Stimulated activated CD4-positive, alpha-beta T cell treated with anti-CD3 and anti-CD28 coated beads, Interleukin-4, amount 100 ng/mL, for 48 hours (primary cell): ENCODE measurements around the gene RER1.

Experiments
- DNase-seq, 2 donors: peaks; one replicate each; pipeline ENCODE4 v3.0.0-alpha.2; 2020; ENCODE audit warnings: low read depth in 2 of 2

The RER1 gene

DNA sequence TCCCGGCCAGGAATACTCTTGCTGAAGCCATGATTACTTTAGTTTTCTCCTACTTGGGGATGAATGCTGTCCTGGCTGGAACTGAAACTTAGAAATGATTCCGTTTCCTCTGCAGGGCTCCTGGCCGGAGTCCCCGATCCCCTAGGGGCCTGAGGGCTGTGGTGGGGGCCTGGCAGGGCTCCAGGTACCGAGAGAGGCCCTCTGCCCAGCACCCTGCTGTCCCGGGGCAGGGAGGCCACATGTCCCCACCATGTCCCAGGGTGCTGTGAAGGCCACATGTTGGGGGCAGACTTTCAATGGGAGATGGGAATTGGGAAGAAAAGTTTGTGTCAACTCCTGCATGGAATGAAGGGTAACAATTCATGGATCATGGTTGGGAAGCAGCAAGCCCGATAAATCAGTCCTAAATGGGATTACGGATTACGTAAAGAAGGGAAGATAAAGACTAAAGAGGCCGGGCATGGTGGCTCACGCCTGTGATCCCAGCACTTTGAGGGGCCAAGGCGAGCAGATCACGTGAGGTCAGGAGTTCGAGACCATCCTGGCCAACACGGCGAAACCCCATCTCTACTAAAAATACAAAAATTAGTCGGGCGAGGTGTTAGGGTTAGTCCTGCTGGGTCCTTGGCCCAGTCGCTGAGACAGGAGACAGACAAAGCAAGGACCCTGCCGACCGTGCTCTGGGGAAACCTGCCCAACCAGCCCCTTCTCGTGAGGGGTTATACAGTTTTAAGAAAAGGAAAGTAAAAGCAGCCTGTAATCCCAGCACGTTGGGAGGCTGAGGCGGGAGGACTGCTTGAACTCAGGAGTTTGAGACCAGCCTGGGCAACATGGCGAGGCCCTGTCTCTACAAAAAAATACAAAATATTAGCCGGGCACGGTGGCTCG is 37.8 kb upstream of the RER1 start:
- DNase-seq, result no peak

DNA sequence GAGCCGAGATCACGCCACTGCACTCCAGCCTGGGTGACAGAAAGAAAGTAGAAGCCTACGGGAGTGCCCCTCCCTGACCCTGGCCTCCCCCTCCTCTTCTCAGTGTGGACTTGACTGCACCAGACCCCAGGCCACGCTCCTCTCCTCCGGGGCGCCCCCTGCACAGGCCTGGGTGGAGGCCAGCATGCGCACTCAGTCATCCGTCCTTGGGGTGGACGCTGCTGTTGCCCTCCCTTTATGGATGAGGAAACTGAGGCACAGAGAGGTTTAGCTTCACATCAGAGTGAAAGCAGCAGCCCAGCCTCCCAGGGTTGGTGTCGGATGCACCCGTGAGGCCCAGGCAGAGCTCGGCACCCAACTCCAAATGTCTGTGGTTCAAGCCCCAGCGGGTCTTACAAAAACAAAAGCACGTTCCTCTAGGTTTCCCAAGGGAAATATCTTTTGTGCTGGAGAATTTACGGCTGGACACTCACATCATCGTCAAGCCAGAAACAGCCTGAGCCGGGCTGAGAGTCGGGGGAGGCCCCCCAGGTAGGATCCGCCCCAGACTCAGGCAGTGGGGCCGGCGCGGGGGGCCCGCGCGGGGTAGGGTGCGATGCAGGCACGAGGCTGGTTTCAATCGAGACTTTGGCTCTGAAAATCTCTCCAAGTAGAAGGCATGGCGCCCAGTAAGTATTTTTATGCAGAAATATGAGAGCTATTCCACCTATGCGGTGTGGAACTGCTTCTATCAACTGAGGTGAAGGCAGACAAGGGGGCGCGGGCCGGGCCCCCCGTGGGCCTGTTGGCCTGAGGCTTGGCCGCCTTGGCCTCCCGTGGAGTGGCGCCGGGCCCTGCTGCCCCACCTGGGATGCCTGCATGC is 36.9 kb upstream of the RER1 start:
- DNase-seq, result no peak

DNA sequence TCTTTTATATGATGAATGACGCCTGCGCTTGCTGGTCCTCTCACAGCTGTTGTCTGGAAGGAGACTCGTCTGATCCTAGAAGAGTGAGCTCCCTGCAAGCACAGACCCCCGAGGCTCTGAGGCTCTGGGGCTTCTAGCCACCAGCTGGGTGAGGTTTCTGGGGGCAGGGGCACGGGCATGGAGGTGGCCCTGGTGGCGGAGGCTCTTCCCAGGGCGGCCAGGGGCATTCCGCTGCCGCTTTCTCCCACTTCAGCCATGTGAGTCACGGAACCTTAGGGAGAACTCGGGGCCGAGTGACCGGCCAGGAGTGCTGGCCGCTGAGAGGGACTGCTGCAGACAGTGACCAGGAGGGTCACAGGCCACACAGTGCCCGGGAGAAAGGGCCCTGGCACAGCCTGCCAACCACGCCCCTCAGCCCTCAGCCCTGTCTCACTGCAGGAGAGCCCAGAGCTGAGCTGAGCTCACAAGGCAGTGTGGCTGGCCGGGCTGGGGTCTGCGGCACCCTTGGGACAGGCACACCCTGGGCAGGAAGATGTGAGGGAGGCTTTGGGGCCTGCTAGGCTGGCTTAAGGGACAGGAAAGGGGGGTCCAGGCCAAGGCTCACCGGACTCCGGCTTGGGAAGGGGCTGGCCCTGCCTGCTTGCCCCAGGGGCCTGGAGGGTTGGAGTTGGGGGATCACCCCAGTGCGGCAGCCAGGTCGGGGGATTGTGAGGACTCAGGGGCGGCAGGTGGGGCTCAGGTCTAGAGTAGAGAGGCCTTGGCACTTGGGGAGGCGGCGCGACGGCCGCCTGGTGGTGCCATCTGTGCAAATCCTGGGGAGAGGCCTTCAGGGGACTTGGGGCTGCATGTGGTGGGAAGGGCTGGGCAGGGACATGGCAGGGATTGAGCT is 36.0 kb upstream of the RER1 start:
- no peak for DNase-seq

DNA sequence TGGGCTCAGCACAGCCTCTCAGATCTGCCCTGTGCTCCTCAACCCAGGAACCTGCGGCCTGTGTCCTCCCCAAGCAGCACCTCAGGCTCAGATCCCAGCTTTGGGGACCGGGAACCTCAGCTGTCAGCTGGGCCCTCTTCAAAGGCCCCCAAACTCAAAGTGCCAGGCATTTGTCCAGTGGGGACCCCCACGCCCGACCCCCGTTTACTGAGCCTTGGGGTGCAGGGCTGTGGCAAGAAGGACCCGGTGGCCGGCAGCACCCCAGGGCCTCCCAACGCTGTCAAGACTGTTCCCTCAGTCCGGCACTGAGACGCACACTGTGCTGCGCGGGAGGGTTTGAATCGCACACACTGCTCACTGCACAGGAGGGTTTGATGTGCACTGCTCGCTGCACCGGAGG is 35.2 kb upstream of the RER1 start:
- DNase-seq, result no peak

DNA sequence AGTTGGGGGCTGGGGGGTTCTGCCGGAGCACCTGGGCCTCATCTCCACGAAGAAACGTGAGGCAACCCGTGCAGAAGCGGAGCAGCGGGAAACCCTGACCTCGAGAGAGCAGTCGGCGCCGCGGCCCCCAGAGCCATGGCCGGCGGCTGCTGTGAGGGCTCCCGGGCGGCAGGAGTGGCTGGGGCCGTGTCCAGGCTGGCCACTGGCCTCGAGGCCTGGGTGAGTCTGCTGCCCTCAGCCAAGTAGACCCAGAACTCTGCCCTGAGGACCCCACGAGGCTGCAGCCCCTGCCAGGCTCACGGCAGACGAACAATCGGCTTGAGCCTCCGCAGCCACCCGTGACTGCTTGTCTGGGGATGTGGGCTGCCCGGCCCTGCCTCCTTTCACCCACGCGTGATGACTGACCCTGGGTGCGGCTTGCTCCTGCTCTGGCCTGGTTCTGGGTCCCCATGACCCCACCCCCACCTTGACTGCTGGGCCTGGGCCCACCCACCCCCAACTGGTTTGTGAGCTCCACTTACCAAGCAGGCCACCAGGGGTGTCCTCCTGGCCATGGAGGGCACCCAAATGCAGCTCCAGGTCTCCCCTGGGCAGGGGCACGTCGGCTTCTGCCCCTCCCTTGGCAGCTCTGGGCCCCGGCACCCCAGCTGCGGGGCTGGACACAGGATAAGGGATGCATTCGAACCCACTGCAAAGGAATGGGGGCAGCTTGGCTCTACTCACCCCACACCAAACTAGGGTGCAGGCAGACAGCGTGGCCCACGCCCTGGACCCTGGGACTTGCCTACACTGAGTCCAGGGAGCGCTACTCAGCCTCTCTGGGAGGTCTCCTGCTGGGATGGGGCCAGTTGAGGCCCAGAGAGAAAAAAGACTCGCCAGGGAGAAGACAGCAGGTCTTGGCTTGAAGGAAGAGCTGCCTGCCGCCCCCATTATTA is 34.5 kb upstream of the RER1 start:
- DNase-seq, result no peak

DNA sequence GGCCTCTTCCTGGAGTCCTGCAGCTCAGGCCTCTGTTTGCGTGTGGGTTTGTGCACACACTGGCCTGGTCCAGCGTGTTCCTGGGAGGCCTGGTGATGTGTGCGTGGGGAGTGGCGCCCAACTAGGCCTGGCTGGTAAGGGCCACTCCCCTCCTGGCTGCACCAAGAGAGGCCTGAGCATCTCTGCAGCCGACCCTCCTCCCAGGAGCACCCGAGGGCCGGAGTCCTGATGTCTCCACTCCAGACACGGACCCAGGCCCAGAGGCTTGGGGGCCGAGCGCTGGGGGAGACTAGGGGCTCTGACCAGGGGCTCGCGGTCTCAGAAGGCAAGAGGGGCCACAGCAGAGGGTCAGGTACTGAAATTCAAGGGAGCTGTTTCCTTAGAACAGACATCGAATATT is 33.6 kb upstream of the RER1 start:
- no peak for DNase-seq

DNA sequence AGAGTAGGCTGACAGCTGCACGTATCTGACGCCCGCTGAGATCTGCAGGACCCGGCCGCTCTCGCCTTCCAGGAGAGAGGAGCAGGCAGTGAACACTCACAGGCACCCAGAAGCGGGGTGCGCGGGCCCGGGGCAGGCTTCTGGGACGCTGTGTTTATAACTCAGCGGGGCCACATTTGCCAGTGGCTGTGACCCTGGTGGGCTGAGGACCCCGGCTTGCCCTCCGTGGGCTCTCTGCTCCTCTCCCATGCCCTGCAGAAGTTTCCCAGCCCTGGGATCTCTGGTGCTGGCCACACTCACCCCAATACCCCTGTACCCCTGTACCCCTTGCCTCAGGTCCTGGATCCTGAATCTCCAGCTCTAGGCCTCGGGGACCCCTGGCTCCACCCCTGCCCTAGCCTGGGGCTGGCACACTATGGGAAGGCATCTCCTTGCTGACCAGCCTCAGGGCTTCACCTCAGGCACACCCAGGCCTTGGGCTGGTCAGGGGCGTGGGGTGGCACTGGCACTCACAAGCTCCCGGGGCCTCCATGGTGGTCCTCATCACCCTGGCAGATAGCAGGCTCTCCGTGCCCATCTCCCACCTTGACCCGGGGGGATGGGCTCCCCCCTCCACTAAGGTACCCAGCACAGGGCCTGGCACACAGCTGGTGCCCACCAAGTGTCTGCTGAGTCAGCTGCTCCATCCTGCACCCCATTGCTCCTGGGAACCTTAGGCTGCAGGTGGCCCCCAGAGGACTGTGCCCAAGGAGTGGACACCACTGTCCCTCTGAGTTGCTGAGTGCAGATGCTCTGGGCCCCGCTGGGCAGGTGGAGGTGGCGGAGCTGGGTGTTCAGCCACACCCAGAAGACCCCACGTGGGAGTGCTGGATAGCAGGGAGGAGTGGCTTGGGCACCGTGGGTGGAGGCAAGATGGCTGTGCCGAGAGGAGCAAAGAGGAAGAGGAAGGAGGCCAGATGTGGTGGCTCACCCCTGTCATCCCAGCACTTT is 32.7 kb upstream of the RER1 start:
- DNase-seq, result no peak

DNA sequence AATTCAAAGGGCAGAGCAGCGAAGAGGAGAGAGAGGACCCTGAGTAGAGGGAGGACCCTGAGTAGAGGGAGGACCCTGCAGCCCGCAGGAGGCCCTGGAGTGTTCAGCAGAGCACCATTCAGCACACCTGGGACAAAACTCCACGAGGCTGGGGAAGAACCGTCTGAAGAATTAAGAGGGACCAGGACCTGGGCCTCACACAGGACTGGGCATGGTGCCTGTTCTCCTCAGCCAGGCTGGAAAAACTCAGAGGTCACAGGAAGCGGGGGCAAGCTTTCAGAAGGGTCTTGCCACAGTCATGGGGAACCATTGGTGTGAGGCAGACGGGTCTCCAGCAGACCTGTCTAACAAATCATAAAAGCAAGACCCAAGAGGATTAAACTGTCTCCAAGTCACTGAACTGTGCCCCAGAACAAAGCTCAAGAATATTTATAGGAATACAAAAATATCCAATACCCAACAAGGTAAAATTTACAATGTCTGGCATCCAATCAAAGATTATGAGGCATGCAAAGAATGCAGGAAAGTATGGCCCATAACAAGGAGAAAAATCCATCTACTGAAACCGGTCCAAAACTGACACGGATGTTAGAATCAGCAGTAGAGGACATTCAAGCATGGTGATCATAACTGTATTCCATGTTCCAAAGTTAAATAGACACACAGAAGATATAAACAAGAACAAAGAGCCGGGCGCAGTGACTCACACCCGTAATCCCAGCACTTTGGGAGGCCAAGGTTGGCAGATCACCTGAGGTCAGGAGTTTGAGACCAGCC is 30.9 kb upstream of the RER1 start:
- DNase-seq, result no peak

DNA sequence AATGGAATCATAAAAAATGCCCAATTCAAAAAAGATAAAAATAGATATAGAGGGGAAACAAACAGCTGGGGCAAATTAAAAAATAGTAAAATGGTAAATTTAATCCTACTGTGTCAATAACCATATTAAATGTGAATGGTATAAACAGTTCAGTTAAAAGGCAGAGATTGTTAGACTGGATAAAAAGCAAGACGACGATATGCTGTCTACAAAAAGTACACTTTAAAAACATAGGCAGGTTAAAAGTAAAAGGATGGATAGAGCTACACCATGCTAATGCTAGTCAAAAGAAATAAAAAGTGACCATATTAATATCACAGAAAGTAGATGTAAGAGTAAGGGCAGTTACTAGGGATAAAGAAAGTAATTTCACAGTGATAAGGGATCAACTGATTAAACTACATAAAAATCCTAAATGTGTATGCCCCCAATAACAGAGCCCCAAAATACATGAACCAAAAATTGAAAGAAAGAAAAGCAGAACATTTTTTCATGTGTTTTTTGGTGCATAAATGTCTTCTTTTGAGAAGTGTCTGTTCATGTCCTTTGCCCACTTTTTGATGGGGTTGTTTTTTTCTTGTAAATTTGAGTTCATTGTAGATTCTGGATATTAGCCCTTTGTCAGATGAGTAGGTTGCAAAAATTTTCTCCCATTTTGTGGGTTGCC is 27.7 kb upstream of the RER1 start:
- DNase-seq, result no peak

DNA sequence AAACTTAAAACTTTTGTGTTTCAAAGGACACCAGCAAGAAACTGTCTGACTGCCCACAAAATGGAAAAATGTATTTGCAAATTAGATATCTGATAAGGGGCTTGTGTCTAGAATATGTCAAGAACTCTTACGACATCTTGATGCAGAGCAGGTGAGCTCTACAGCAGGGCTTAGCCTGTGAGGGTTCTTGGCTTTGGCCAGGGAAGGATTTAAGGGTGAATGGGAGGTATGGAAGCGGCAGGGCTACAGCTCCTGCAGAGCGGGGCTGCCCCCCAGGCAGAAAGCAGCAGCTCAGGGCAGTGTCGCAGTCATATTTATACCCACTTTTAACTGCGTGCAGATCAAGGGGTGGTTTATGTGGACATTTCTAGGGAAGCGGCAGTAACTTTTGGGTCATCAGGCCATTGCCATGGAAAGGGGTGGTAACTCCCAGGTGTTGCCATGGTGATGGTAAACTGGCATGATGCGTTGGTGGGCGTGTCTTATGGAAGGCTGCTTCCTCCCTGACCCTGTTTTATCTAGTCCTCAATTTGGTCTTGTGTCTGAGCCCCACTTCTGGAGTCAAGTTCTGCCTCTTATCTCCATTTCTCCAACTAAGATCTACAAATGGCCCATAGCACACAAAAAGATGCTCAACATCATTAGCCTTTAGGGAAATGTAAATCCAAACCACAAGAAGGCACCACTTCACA is 23.4 kb upstream of the RER1 start:
- no peak for DNase-seq

DNA sequence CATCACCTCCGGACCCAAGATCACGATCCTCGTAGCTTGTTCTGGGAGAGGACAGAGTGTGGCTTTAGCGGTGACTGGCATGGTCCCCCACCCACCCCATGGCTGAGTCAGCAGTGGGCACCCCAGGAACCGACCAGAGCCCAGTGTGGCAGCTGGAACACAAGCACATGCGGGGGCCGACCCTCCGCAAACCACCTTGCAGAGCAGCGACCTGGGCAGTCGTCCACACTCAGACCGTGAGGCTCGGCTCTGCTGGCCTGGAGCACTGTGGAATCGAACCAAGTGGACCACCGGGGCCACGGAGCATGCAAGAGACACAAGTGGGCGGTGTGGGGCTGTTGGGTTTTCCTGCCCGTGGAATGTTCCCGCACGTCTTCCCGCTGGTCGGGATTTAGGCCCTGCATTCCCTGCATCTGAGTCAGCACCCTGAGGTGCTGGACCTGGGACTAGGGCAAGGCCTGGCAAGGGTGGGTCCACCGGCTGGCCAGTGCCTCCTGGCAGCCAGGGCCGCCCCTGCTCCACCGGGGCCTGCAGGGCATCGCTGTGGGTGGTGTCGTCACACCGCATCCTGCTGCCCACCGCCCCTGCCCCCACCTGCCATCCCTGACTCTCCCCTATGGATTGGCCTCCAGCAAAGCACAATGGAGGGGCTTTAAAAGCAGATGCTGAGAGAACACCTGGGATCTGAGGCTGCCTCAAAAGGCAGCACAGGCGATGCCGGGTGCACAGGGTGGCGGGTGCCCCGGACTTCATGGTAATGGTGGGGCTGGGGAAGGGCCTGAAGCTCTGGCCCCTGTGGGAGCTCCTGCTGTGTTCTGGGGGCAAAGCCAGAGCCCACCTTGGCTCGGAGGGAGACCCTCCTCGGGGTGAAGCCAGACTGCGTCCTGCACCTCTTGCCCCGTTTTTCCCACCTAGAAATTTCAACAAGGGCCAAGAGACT is 18.8 kb upstream of the RER1 start:
- no peak for DNase-seq

DNA sequence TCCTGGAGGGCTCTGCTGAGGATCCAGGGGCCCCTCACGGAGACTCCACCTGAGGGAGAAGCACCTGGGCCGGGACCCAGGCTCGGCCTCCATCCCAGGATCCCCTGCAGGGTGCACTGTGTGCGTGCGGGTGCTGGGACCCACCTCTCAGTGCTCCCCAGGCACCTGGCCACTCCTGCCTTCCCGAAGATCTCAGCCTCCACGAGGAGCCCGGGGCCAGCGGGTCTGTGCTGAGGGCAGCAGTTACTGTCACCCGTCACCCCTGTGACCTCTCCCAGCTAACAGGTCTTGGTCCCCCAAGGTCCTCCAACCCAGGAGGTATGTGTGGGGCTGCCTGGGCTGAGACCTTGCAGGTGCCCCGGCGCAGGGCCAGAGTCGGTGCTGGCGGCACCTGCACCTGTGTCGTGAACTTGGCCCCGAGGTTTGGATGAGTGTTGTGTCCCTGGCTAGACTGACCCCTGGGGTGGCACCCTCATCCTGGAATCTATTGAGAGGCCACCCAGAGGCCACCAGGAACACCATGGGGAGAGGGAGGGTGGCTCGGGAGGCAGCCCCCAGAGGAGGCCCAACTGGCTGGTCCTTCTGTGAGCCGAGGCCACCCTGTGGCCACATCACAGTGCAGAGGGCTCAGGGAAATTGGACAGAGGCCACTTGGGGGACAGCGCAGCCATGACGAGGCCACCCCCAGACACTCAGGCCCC is 17.9 kb upstream of the RER1 start:
- no peak for DNase-seq

DNA sequence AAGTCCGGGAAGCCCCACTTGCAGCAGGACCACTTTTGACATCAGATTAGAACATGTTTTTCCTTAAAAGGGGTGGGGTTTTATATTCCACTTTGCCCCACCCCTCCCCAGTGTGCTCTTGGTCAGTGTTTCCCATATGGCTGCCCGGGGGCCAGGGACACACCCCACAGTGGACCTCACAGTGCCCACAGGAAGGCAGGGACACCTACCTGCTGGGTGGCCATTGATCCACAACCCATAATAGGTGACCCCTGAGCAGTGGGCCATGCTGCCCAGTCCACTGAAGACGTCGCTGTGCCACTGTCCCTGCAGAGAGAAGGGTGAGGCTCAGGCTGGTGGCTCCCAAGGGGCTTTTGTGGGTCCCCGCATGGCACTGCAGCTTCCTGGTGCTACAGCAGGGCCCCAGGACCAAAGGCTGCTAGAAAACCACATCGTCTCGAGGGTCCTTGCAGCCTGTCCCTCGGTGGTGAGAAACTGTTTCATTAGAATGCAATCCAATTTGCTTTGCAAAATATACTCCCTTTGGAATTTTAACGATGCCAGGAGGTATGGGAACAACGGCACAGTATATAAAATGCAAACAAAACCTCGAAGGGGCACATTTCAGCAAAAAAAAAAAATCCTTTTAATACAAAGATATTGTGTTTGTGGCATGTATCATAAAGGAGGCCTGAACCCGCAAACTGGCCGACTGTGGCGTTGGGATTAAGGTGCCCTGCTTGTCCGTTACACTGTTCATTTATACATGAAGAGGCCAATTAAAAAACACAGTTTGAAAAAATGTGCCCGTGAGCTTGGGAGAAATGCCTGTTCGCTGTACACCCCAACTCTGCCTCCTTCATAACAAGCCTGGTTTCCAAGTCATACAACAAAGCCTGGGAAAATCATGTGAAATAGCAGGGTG is 17.1 kb upstream of the RER1 start:
- no peak for DNase-seq

DNA sequence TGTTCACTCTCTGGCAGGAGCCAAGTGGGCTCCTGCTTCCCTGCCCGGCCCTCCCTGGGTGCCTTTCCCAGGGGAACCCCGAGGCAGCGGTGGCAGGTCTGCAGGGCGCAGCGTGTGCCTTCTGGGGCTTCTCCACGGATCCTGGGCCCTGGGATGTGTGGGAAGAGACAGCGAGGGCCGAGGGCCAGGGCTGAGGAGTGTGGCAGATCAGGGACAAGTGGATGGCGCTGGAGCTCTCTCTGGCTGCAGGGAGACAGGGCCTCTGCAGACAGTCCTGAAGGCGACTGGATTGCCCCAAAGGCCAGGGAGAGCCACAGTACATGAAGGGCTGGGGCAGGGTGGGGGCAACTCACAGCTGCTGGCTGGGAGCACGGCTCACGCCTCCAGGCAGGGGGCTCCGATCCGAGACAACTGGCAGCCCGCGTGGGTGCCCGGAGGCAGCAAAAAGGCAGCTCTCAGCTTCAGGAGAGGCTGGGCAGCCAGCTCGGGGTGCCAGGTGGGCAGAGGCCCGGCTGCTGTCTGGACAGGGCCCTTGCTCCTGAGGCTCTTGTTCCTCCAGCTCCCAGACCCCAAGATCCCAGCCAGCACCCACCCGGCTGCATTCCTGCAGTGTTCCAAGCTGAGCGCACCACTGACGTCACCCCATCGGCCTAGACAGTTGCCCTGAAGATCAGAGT is 16.3 kb upstream of the RER1 start:
- DNase-seq, result no peak
